Fibroblast of lung (primary cell): ENCODE measurements around the gene MAST3. TPM values are rescaled to one million over a fixed set of nuclear protein-coding genes. Genes with fewer than 3 reads are reported as not detected.

ENCODE experiments used
- DNase-seq, 2 donors: peaks; one replicate each; pipeline versions ENCODE4 v3.0.0 to v3.0.0-alpha.2; 2010; ENCODE audit warnings: low read depth in 2 of 2
- H2AFZ ChIP-seq: 2 replicates; pipeline ENCODE4 v1.5.1; 2012; ENCODE audit warnings: low read length, control low read depth, inconsistent platforms
- H3K27ac ChIP-seq: 2 replicates; pipeline ENCODE4 v1.5.1; 2011; ENCODE audit warnings: low read length, control low read depth; ENCODE audit not compliant: insufficient read depth
- H3K27me3 ChIP-seq: 2 replicates; pipeline ENCODE4 v1.5.1; 2011; ENCODE audit warnings: mild to moderate bottlenecking, low read length; ENCODE audit not compliant: control insufficient read depth, insufficient read depth
- H3K36me3 ChIP-seq: 2 replicates; pipeline ENCODE4 v1.5.1; 2011; ENCODE audit warnings: low read length; ENCODE audit not compliant: control insufficient read depth, insufficient read depth
- H3K4me1 ChIP-seq: 2 replicates; pipeline ENCODE4 v1.5.1; 2011; ENCODE audit warnings: low read length; ENCODE audit not compliant: control insufficient read depth, insufficient read depth; ENCODE audit errors: extremely low read depth
- H3K4me2 ChIP-seq: 2 replicates; pipeline ENCODE4 v1.5.1; 2011; ENCODE audit warnings: low read length, control low read depth; ENCODE audit not compliant: insufficient read depth; ENCODE audit errors: extremely low read depth
- H3K4me3 ChIP-seq, 4 experiments: fragments of 200-600 bp in 1 of 4; sonication (generic) in 1 of 4; replicated peaks in 1 of 4; 2 replicates each; pipeline ENCODE4 v1.5.1; 2011 to 2016; ENCODE audit warnings: low read length in 4 of 4, low read depth in 3 of 4, mild to moderate bottlenecking in 3 of 4, control low read depth in 2 of 4, inconsistent platforms in 1 of 4, mixed read lengths in 1 of 4; ENCODE audit not compliant: insufficient read depth in 1 of 4; ENCODE audit errors: control extremely low read depth in 1 of 4
- H3K79me2 ChIP-seq: 2 replicates; pipeline ENCODE4 v1.5.1; 2012; ENCODE audit warnings: mild to moderate bottlenecking, low read length, inconsistent platforms; ENCODE audit not compliant: control insufficient read depth, insufficient read depth
- H3K9ac ChIP-seq: 2 replicates; pipeline ENCODE4 v1.5.1; 2011; ENCODE audit warnings: mild to moderate bottlenecking, low read length, control low read depth; ENCODE audit not compliant: insufficient read depth
- H3K9me3 ChIP-seq: 2 replicates; pipeline ENCODE4 v1.5.1; 2012; ENCODE audit warnings: low read depth, low read length; ENCODE audit not compliant: control insufficient read depth, insufficient read depth
- H4K20me1 ChIP-seq: 2 replicates; pipeline ENCODE4 v1.5.1; 2011; ENCODE audit warnings: low read length; ENCODE audit not compliant: control insufficient read depth, insufficient read depth; ENCODE audit errors: extremely low read depth
- EZH2 ChIP-seq: IDR thresholded peaks from 2 replicates; pipeline ENCODE4 v1.5.1; 2012; ENCODE audit warnings: low read length, control low read depth, mild to moderate bottlenecking; ENCODE audit errors: missing control alignments
- polyA plus RNA-seq, 2 donors: library from polyadenylated mRNA; depleted of rRNA in 1 of 2; stranded (reverse) in 1 of 2; unstranded in 1 of 2; fragments of >200 nt; gene quantifications; 2 replicates each; pipeline ENCODE4 v1.2.1, GENCODE V29; 2011 to 2012; ENCODE audit warnings: missing spikeins in 1 of 2
- total RNA-seq: library from RNA; depleted of rRNA; stranded (reverse); fragments of >200 nt; gene quantifications from 2 replicates; pipeline ENCODE4 v1.2.1, GENCODE V29; 2014
- TF ChIP-seq, protein P1 (sequence below), 2 donors: IDR thresholded peaks in 1 of 2; conservative IDR thresholded peaks in 1 of 2; 1 replicate in 1 of 2; 2 replicates in 1 of 2; pipeline ENCODE4 v1.5.1; 2011 to 2012; ENCODE audit warnings: low read length in 2 of 2, control low read depth in 1 of 2, inconsistent platforms in 1 of 2, low read depth in 1 of 2, mild to moderate bottlenecking in 1 of 2

MAST3 gene
- total and polyA plus RNA-seq, 2 donors (not counting 1 experiment from before 2014, with no cell fraction given) = 2.0 to 4.1 TPM

DNA sequence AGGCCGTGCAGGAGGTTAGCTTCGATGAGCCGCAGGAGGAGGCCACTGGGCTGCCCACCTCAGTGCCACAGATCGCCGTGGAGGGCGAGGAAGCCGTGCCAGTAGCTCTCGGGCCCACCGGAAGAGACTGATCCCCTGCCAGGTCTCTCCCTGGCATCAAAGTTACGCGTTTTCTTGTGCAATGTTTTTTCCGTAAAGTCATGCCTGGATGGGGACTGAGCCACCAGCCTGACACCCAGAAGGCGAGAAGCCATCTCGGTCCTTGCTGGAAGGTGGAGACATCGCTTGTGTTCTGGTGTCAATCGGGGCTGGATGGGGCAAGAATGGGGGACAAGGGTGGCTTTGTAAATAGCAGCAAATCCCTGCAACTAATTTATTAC is 52.0 kb downstream of the MAST3 start:
- no peaks in the 10 kb centered on the region for H4K20me1 ChIP-seq
- H2AFZ ChIP-seq = no peak overlapping the region
- no peak overlapping the region for H3K4me2 ChIP-seq
- no peak overlapping the region for H3K4me3 ChIP-seq
- H3K27ac ChIP-seq = no peak overlapping the region
- H3K9ac ChIP-seq = no peak overlapping the region
- no peak for DNase-seq
- peaks cover 5% of the 10 kb centered on the region for H3K36me3 ChIP-seq
- TF ChIP-seq, protein P1, sequence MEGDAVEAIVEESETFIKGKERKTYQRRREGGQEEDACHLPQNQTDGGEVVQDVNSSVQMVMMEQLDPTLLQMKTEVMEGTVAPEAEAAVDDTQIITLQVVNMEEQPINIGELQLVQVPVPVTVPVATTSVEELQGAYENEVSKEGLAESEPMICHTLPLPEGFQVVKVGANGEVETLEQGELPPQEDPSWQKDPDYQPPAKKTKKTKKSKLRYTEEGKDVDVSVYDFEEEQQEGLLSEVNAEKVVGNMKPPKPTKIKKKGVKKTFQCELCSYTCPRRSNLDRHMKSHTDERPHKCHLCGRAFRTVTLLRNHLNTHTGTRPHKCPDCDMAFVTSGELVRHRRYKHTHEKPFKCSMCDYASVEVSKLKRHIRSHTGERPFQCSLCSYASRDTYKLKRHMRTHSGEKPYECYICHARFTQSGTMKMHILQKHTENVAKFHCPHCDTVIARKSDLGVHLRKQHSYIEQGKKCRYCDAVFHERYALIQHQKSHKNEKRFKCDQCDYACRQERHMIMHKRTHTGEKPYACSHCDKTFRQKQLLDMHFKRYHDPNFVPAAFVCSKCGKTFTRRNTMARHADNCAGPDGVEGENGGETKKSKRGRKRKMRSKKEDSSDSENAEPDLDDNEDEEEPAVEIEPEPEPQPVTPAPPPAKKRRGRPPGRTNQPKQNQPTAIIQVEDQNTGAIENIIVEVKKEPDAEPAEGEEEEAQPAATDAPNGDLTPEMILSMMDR (conservative IDR thresholded peaks at IDR 0.05 in 1 of 2, IDR thresholded peaks at IDR 0.05 in 1 of 2; ENCODE audit: low read depth in 1 of 2, low read length in 2 of 2) = no peak
- TF ChIP-seq EZH2 = no peak
- no peaks in the 10 kb centered on the region for H3K9me3 ChIP-seq
- H3K27me3 ChIP-seq = no peaks in the 10 kb centered on the region
- H3K4me1 ChIP-seq = peaks cover 11% of the 10 kb centered on the region
- H3K79me2 ChIP-seq = peaks cover 11% of the 10 kb centered on the region

DNA sequence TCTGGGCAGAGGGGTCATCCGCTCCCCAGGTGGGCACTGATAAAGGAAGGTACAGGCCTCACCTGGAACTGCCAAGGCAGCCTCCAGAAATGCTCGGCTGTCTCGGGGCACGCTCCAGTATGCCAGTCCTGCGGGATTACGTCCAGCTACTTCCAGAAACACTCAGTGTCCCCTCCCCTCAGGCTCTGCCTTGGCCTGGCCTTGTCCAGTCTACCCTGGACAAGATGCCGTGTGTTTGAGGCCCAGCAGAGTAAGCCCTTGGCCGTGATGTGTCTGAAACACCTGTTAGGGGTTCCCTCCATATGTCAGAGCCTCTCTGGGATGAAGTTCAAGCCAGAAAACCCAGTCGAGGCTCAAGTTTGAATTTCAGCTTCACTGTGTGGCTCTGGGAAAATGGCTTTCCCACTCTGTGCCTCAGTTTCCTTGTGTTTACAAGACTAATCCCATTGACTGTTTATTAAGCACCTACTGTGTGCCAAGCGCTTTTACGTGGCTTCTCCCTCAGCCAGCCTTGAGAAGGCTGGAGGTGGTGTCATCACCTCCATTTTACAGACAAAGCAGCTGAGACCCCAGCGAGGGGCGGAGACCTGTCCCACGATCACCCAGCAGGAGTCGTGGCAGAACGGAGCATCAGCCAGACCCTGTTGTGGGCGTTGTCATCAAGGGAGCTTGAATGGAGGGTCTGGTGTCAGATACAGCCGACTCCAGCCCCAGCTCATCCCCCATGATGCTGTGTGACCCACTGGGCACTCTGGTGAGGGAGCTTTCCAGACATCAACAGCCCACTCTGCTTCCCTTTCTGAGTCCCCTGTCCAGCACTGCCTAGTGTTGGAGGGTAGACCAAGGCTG is 53.4 kb downstream of the MAST3 start:
- TF ChIP-seq, protein P1 (conservative IDR thresholded peaks at IDR 0.05 in 1 of 2, IDR thresholded peaks at IDR 0.05 in 1 of 2; ENCODE audit: low read depth in 1 of 2, low read length in 2 of 2) = no peak
- TF ChIP-seq EZH2 = no peak
- Histone ChIP-seq H3K4me1 (peaks cover 11% of the 10 kb centered on the region), H3K9me3 (no peaks in the 10 kb centered on the region), H3K36me3 (peaks cover 10% of the 10 kb centered on the region), H3K9ac (no peak overlapping the region), H3K4me2 (peak overlapping the region; percentile 77), H3K27me3 (no peaks in the 10 kb centered on the region), H3K4me3 (no peak overlapping the region), H3K79me2 (peaks cover 15% of the 10 kb centered on the region), H2AFZ (no peak overlapping the region), H4K20me1 (no peaks in the 10 kb centered on the region), H3K27ac (peak overlapping the region; percentile 97)
- no peak for DNase-seq

DNA sequence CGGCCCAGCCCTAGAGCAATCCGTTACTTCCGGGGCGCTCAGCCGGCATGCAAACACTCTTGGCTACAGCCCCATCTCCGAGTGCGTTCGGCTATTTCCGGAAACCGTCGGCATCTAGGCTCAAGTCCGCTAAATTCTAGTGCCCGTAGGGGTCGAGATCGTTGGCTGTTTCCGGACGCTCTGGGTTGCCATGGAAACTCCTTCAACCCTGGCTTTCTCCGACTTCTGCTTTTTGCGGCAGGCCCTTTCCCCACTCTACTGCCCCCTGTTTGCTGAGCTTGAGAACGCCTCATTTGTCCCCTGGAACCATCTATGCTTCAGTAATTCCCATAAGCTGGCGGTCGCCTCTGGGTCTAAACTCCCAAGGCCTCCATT is 54.9 kb downstream of the MAST3 start:
- Histone ChIP-seq H2AFZ (peak overlapping the region; percentile 95), H3K4me3 (peak overlapping the region; percentile 61 to 78 (median 71)), H3K9me3 (no peaks in the 10 kb centered on the region), H4K20me1 (no peaks in the 10 kb centered on the region), H3K4me2 (peak overlapping the region; percentile 99), H3K9ac (peak overlapping the region; percentile 89), H3K79me2 (peaks cover 15% of the 10 kb centered on the region), H3K4me1 (peaks cover 17% of the 10 kb centered on the region), H3K27ac (peak overlapping the region; percentile 97), H3K36me3 (peaks cover 7% of the 10 kb centered on the region), H3K27me3 (no peaks in the 10 kb centered on the region)
- peak; percentile 93 to 98 for DNase-seq
- no peak for TF ChIP-seq EZH2
- TF ChIP-seq, protein P1 (conservative IDR thresholded peaks at IDR 0.05 in 1 of 2, IDR thresholded peaks at IDR 0.05 in 1 of 2; ENCODE audit: low read depth in 1 of 2, low read length in 2 of 2) = peak; percentile 49 to 79
